Measurements from ENCODE around the gene SEPTIN1.

The SEPTIN1 gene

GRCh38 chr16:30394592-30395154, 12.3 kb upstream of the SEPTIN1 start:
- Histone ChIP-seq H3K9ac (ENCODE audit: low read length in 5 of 5) (peak overlapping the region; percentile 39 to 82 (median 77)), H3K4me1 (ENCODE audit: control insufficient read depth in 5 of 5, insufficient read depth in 5 of 5, low read length in 5 of 5) (peaks cover 2 to 22% (median 17%) of the 10 kb centered on the region in 5 donors), H3K36me3 (ENCODE audit: control insufficient read depth in 5 of 5, insufficient read depth in 5 of 5, low read length in 5 of 5) (peaks cover 0 to 16% (median 10%) of the 10 kb centered on the region in 5 donors), H3K4me3 (ENCODE audit: low read depth in 1 of 5, low read length in 5 of 5) (peak overlapping the region; percentile 64 to 88 (median 75)), H3K27ac (ENCODE audit: low read depth, low read length) (peak overlapping the region; percentile 52), H3K27me3 (ENCODE audit: control insufficient read depth in 5 of 5, insufficient read depth in 4 of 5, low read length in 5 of 5) (no peaks in the 10 kb centered on the region), H3K9me3 (ENCODE audit: control insufficient read depth in 5 of 5, low read length in 5 of 5) (no peaks in the 10 kb centered on the region)

- Histone ChIP-seq H3K27ac (ENCODE audit: low read depth, low read length) (no peak overlapping the region), H3K4me3 (ENCODE audit: low read depth in 1 of 5, low read length in 5 of 5) (no peak overlapping the region), H3K36me3 (ENCODE audit: control insufficient read depth in 5 of 5, insufficient read depth in 5 of 5, low read length in 5 of 5) (no peaks in the 10 kb centered on the region), H3K4me1 (ENCODE audit: control insufficient read depth in 5 of 5, insufficient read depth in 5 of 5, low read length in 5 of 5) (peaks cover 0 to 12% (median 9%) of the 10 kb centered on the region in 5 donors), H3K9me3 (ENCODE audit: control insufficient read depth in 5 of 5, low read length in 5 of 5) (no peaks in the 10 kb centered on the region), H3K27me3 (ENCODE audit: control insufficient read depth in 5 of 5, insufficient read depth in 4 of 5, low read length in 5 of 5) (no peaks in the 10 kb centered on the region), H3K9ac (ENCODE audit: low read length in 5 of 5) (no peak overlapping the region)
Observed at GRCh38 chr16:30383521-30383920, 1.2 kb upstream of the SEPTIN1 start.

- Histone ChIP-seq H3K4me3 (ENCODE audit: low read depth in 1 of 5, low read length in 5 of 5) (no peak overlapping the region), H3K9me3 (ENCODE audit: control insufficient read depth in 5 of 5, low read length in 5 of 5) (no peaks in the 10 kb centered on the region), H3K4me1 (ENCODE audit: control insufficient read depth in 5 of 5, insufficient read depth in 5 of 5, low read length in 5 of 5) (peaks cover 0 to 24% (median 18%) of the 10 kb centered on the region in 5 donors), H3K36me3 (ENCODE audit: control insufficient read depth in 5 of 5, insufficient read depth in 5 of 5, low read length in 5 of 5) (no peaks in the 10 kb centered on the region), H3K9ac (ENCODE audit: low read length in 5 of 5) (no peak overlapping the region), H3K27ac (ENCODE audit: low read depth, low read length) (no peak overlapping the region), H3K27me3 (ENCODE audit: control insufficient read depth in 5 of 5, insufficient read depth in 4 of 5, low read length in 5 of 5) (no peaks in the 10 kb centered on the region)
Observed at GRCh38 chr16:30381291-30382041, 895 bp downstream of the SEPTIN1 start.

- no peaks in the 10 kb centered on the region for H3K9me3 ChIP-seq (ENCODE audit: control insufficient read depth in 5 of 5, low read length in 5 of 5)
- peaks cover 0 to 24% (median 18%) of the 10 kb centered on the region in 5 donors for H3K4me1 ChIP-seq (ENCODE audit: control insufficient read depth in 5 of 5, insufficient read depth in 5 of 5, low read length in 5 of 5)
- no peaks in the 10 kb centered on the region for H3K27me3 ChIP-seq (ENCODE audit: control insufficient read depth in 5 of 5, insufficient read depth in 4 of 5, low read length in 5 of 5)
- H3K36me3 ChIP-seq (ENCODE audit: control insufficient read depth in 5 of 5, insufficient read depth in 5 of 5, low read length in 5 of 5), result no peaks in the 10 kb centered on the region
- H3K9ac ChIP-seq (ENCODE audit: low read length in 5 of 5), result no peak overlapping the region
- H3K4me3 ChIP-seq (ENCODE audit: low read depth in 1 of 5, low read length in 5 of 5), result no peak overlapping the region
- no peak overlapping the region for H3K27ac ChIP-seq (ENCODE audit: low read depth, low read length)
Observed at GRCh38 chr16:30380803-30381208, 1.6 kb downstream of the SEPTIN1 start.

- Histone ChIP-seq H3K4me1 (ENCODE audit: control insufficient read depth in 5 of 5, insufficient read depth in 5 of 5, low read length in 5 of 5) (peaks cover 0 to 24% (median 18%) of the 10 kb centered on the region in 5 donors), H3K36me3 (ENCODE audit: control insufficient read depth in 5 of 5, insufficient read depth in 5 of 5, low read length in 5 of 5) (no peaks in the 10 kb centered on the region), H3K27ac (ENCODE audit: low read depth, low read length) (no peak overlapping the region)
Observed at GRCh38 chr16:30380072-30380802, 2.1 kb downstream of the SEPTIN1 start.

GRCh38 chr16:30379158-30379783, 3.1 kb downstream of the SEPTIN1 start:
- peak overlapping the region in 4 of 5 donors; percentile 72 to 87 (median 81) for H3K4me3 ChIP-seq (ENCODE audit: low read depth in 1 of 5, low read length in 5 of 5)
- H3K36me3 ChIP-seq (ENCODE audit: control insufficient read depth in 5 of 5, insufficient read depth in 5 of 5, low read length in 5 of 5), result no peaks in the 10 kb centered on the region
- H3K27me3 ChIP-seq (ENCODE audit: control insufficient read depth in 5 of 5, insufficient read depth in 4 of 5, low read length in 5 of 5), result no peaks in the 10 kb centered on the region
- H3K27ac ChIP-seq (ENCODE audit: low read depth, low read length), result peak overlapping the region; percentile 98
- no peaks in the 10 kb centered on the region for H3K9me3 ChIP-seq (ENCODE audit: control insufficient read depth in 5 of 5, low read length in 5 of 5)
- H3K4me1 ChIP-seq (ENCODE audit: control insufficient read depth in 5 of 5, insufficient read depth in 5 of 5, low read length in 5 of 5), result peaks cover 0 to 24% (median 18%) of the 10 kb centered on the region in 5 donors
- H3K9ac ChIP-seq (ENCODE audit: low read length in 5 of 5), result peak overlapping the region in 4 of 5 donors; percentile 13 to 93 (median 68)

More at GRCh38 chr16:30380072-30380802, 2.1 kb downstream of the SEPTIN1 start:
- H3K9ac ChIP-seq (ENCODE audit: low read length in 5 of 5), result no peak overlapping the region
- no peaks in the 10 kb centered on the region for H3K9me3 ChIP-seq (ENCODE audit: control insufficient read depth in 5 of 5, low read length in 5 of 5)
- H3K27me3 ChIP-seq (ENCODE audit: control insufficient read depth in 5 of 5, insufficient read depth in 4 of 5, low read length in 5 of 5), result no peaks in the 10 kb centered on the region
- no peak overlapping the region for H3K4me3 ChIP-seq (ENCODE audit: low read depth in 1 of 5, low read length in 5 of 5)

- H3K4me1 ChIP-seq (ENCODE audit: control insufficient read depth in 5 of 5, insufficient read depth in 5 of 5, low read length in 5 of 5), result peaks cover 0 to 24% (median 18%) of the 10 kb centered on the region in 5 donors
Observed at GRCh38 chr16:30378236-30379157, 3.9 kb downstream of the SEPTIN1 start.

GRCh38 chr16:30377812-30378235, 4.5 kb downstream of the SEPTIN1 start:
- Histone ChIP-seq H3K4me1 (ENCODE audit: control insufficient read depth in 5 of 5, insufficient read depth in 5 of 5, low read length in 5 of 5) (peaks cover 0 to 24% (median 18%) of the 10 kb centered on the region in 5 donors), H3K9me3 (ENCODE audit: control insufficient read depth in 5 of 5, low read length in 5 of 5) (no peaks in the 10 kb centered on the region), H3K4me3 (ENCODE audit: low read depth in 1 of 5, low read length in 5 of 5) (peak overlapping the region; percentile 43 to 87 (median 66)), H3K27ac (ENCODE audit: low read depth, low read length) (peak overlapping the region; percentile 98), H3K36me3 (ENCODE audit: control insufficient read depth in 5 of 5, insufficient read depth in 5 of 5, low read length in 5 of 5) (no peaks in the 10 kb centered on the region), H3K27me3 (ENCODE audit: control insufficient read depth in 5 of 5, insufficient read depth in 4 of 5, low read length in 5 of 5) (no peaks in the 10 kb centered on the region), H3K9ac (ENCODE audit: low read length in 5 of 5) (peak overlapping the region in 4 of 5 donors; percentile 80 to 96 (median 88))

More at GRCh38 chr16:30378236-30379157, 3.9 kb downstream of the SEPTIN1 start:
- H3K36me3 ChIP-seq (ENCODE audit: control insufficient read depth in 5 of 5, insufficient read depth in 5 of 5, low read length in 5 of 5), result no peaks in the 10 kb centered on the region
- peak overlapping the region; percentile 98 for H3K27ac ChIP-seq (ENCODE audit: low read depth, low read length)
- no peaks in the 10 kb centered on the region for H3K9me3 ChIP-seq (ENCODE audit: control insufficient read depth in 5 of 5, low read length in 5 of 5)
- no peaks in the 10 kb centered on the region for H3K27me3 ChIP-seq (ENCODE audit: control insufficient read depth in 5 of 5, insufficient read depth in 4 of 5, low read length in 5 of 5)
- peak overlapping the region in 4 of 5 donors; percentile 53 to 96 (median 89) for H3K9ac ChIP-seq (ENCODE audit: low read length in 5 of 5)
- H3K4me3 ChIP-seq (ENCODE audit: low read depth in 1 of 5, low read length in 5 of 5), result peak overlapping the region; percentile 43 to 87 (median 76)

Data from subcutaneous abdominal adipose tissue (tissue), 5 donors.